Keratinocyte (primary cell): Measurements from ENCODE around the gene APLP2. TPM values are rescaled to one million over a fixed set of nuclear protein-coding genes. Genes with fewer than 3 reads are reported as not detected.

Source experiments
- DNase-seq: peaks from one replicate; pipeline ENCODE4 v3.0.0-alpha.2; 2011; ENCODE audit warnings: low read depth, missing footprints, low spot score
- FAIRE-seq: peaks from 2 replicates; lab custom pipeline; 2011; peaks lifted over from hg19 to GRCh38; lab: Jason Lieb, UNC
- H2AFZ ChIP-seq: 2 replicates; pipeline ENCODE4 v1.6.0; 2012; ENCODE audit warnings: low read length, control low read depth, inconsistent platforms; ENCODE audit not compliant: control insufficient read depth
- H3K27ac ChIP-seq: 2 replicates; pipeline ENCODE4 v1.5.1; 2011; ENCODE audit warnings: low read length; ENCODE audit not compliant: control insufficient read depth, insufficient read depth
- H3K27me3 ChIP-seq: 3 replicates; pipeline ENCODE4 v1.6.0; 2011; ENCODE audit warnings: low read length; ENCODE audit not compliant: control insufficient read depth, insufficient read depth; ENCODE audit errors: extremely low read depth
- H3K36me3 ChIP-seq, 2 experiments: 2 replicates in 1 of 2; 3 replicates in 1 of 2; pipeline ENCODE4 v1.5.1; 2011; ENCODE audit warnings: low read length in 2 of 2, mild to moderate bottlenecking in 1 of 2; ENCODE audit not compliant: control insufficient read depth in 2 of 2, insufficient read depth in 2 of 2; ENCODE audit errors: extremely low read depth in 1 of 2
- H3K4me1 ChIP-seq: 3 replicates; pipeline ENCODE4 v1.5.1; 2011; ENCODE audit warnings: low read length; ENCODE audit not compliant: control insufficient read depth, insufficient read depth; ENCODE audit errors: extremely low read depth
- H3K4me2 ChIP-seq: 3 replicates; pipeline ENCODE4 v1.6.0; 2011; ENCODE audit warnings: low read depth, low read length; ENCODE audit not compliant: control insufficient read depth, insufficient read depth; ENCODE audit errors: extremely low read depth
- H3K4me3 ChIP-seq, 3 experiments: fragments of 200-600 bp in 1 of 3; sonication (generic) in 1 of 3; 2 replicates in 2 of 3; 3 replicates in 1 of 3; pipeline ENCODE4 v1.5.1; 2011 to 2016; ENCODE audit warnings: low read length in 3 of 3, mild to moderate bottlenecking in 3 of 3, control low read depth in 2 of 3, inconsistent platforms in 1 of 3, low read depth in 1 of 3, mixed read lengths in 1 of 3, mixed run types in 1 of 3, moderate library complexity in 1 of 3; ENCODE audit not compliant: control insufficient read depth in 2 of 3, insufficient read depth in 2 of 3; ENCODE audit errors: extremely low read depth in 1 of 3
- H3K79me2 ChIP-seq: 2 replicates; pipeline ENCODE4 v1.6.0; 2012; ENCODE audit warnings: low read length; ENCODE audit not compliant: control insufficient read depth, insufficient read depth
- H3K9ac ChIP-seq: 3 replicates; pipeline ENCODE4 v1.6.0; 2011; ENCODE audit warnings: low read length; ENCODE audit not compliant: control insufficient read depth, insufficient read depth; ENCODE audit errors: extremely low read depth
- H3K9me1 ChIP-seq: 3 replicates; pipeline ENCODE4 v1.6.0; 2011; ENCODE audit warnings: low read length; ENCODE audit not compliant: control insufficient read depth, insufficient read depth; ENCODE audit errors: extremely low read depth
- H3K9me3 ChIP-seq: 2 replicates; pipeline ENCODE4 v1.5.1; 2012; ENCODE audit warnings: low read depth, low read length; ENCODE audit not compliant: control insufficient read depth
- H4K20me1 ChIP-seq: 3 replicates; pipeline ENCODE4 v1.6.0; 2011; ENCODE audit warnings: low read length; ENCODE audit not compliant: control insufficient read depth, insufficient read depth; ENCODE audit errors: extremely low read depth
- EZH2 ChIP-seq: IDR thresholded peaks from one replicate; pipeline ENCODE4 v1.6.1; 2012; ENCODE audit warnings: inconsistent platforms, mild to moderate bottlenecking, low read length, moderate library complexity
- dilution Hi-C: fragments of 300-500 bp; cut with MboI; formaldehyde crosslinking; loops from one replicate; pipeline ENCODE4 v1.7.0; 2020; ENCODE audit warnings: low sequenced_read_pairs; ENCODE audit not compliant: extremely low pct_ligation_motif_present
- polyA plus RNA-seq, 5 experiments: library from polyadenylated mRNA; depleted of rRNA in 3 of 5; stranded (reverse) in 3 of 5; stranded (forward) in 1 of 5; unstranded in 1 of 5; fragments of >200 nt; gene quantifications; 1 replicate in 1 of 5; 2 replicates in 3 of 5; 3 replicates in 1 of 5; pipeline versions ENCODE4 v1.2.1 to v1.2.3, GENCODE V29; 2011 to 2012; ENCODE audit warnings: missing spikeins in 2 of 5, low read depth in 1 of 5, low replicate concordance in 1 of 5
- TF ChIP-seq, protein P1 (sequence below), 3 experiments: IDR thresholded peaks in 1 of 3; conservative IDR thresholded peaks in 1 of 3; optimal IDR thresholded peaks in 1 of 3; 2 replicates in 2 of 3; 3 replicates in 1 of 3; pipeline versions ENCODE3 to v1.5.1; 2011; ENCODE audit warnings: low read length in 3 of 3, mild to moderate bottlenecking in 3 of 3, moderate library complexity in 2 of 3, control low read depth in 1 of 3, inconsistent platforms in 1 of 3; ENCODE audit not compliant: insufficient read depth in 2 of 3; ENCODE audit errors: extremely low read depth in 1 of 3

Gene APLP2
- polyA plus RNA-seq, 1 donor (not counting 4 experiments of a cell fraction or from before 2014, with no cell fraction given): 531 TPM

GRCh38 chr11:130162733-130163132 is 93.0 kb downstream of the APLP2 start:
- DNase-seq (no peak), FAIRE-seq (peak; percentile 89)
- peaks cover 0 to 2% of the 10 kb centered on the region in 2 experiments for H3K36me3 ChIP-seq
- peak overlapping the region; percentile 11 for H3K4me2 ChIP-seq
- H3K9ac ChIP-seq: no peak overlapping the region
- TF ChIP-seq, protein P1, sequence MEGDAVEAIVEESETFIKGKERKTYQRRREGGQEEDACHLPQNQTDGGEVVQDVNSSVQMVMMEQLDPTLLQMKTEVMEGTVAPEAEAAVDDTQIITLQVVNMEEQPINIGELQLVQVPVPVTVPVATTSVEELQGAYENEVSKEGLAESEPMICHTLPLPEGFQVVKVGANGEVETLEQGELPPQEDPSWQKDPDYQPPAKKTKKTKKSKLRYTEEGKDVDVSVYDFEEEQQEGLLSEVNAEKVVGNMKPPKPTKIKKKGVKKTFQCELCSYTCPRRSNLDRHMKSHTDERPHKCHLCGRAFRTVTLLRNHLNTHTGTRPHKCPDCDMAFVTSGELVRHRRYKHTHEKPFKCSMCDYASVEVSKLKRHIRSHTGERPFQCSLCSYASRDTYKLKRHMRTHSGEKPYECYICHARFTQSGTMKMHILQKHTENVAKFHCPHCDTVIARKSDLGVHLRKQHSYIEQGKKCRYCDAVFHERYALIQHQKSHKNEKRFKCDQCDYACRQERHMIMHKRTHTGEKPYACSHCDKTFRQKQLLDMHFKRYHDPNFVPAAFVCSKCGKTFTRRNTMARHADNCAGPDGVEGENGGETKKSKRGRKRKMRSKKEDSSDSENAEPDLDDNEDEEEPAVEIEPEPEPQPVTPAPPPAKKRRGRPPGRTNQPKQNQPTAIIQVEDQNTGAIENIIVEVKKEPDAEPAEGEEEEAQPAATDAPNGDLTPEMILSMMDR (optimal IDR thresholded peaks at IDR 0.05 in 1 of 3, IDR thresholded peaks at IDR 0.05 in 1 of 3, conservative IDR thresholded peaks at IDR 0.05 in 1 of 3; ENCODE audit: extremely low read depth in 1 of 3, insufficient read depth in 2 of 3, low read length in 3 of 3): no peak
- TF ChIP-seq EZH2: no peak
- peaks cover 15% of the 10 kb centered on the region for H3K27me3 ChIP-seq
- dilution Hi-C loops: no loop called here
- no peak overlapping the region for H3K4me3 ChIP-seq
- H3K4me1 ChIP-seq: peaks cover 47% of the 10 kb centered on the region
- H4K20me1 ChIP-seq: peaks cover 13% of the 10 kb centered on the region
- H3K9me1 ChIP-seq: peaks cover 10% of the 10 kb centered on the region
- H3K9me3 ChIP-seq: no peaks in the 10 kb centered on the region
- no peak overlapping the region for H2AFZ ChIP-seq
- H3K79me2 ChIP-seq: peaks cover 59% of the 10 kb centered on the region
- peak overlapping the region; percentile 19 for H3K27ac ChIP-seq

DNA sequence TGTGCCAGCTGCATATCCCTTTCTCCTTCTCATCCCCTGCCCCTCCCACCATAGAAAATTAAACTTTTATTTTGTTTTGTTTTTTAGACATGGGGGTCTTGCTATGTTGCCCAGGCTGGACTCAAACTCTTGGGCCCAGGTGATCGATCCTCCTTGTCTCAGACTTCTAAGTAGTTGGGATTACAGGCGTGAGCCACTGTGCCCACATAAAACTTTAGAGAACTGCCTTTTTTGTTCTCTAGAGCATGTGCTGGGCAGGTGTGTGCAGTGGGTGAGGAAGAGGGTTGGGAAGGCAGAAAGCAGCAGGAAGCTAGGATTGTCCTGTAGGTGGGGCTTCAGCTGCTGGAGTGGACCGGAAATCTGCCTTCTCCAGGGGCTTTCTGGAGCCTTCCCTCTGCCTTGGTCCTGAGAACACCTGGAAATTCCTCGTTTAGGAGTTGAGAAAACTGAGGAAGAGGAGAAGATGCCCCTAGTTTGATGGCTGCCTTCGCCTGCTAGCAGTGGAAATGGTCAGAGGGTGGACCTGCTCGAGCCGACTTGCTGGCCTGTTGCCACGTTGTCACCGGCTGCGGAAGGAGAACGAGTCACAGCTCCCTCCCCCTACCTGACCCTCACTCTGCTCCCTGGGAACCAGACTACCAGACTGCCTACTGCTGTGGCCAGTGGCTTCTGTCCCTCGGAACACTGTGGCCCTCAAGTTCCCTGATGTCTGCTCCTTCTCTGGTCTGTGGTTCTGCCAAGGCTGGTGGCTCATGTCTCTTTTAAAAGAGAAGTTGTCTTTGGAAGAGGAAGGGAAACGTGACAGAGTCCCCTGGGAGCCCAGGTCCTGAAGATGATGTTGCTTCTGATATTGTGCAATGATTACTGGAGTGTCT is 93.9 kb downstream of the APLP2 start:
- Histone ChIP-seq H3K4me3 (no peak overlapping the region), H4K20me1 (peaks cover 16% of the 10 kb centered on the region), H3K9ac (no peak overlapping the region), H3K79me2 (peaks cover 67% of the 10 kb centered on the region), H2AFZ (no peak overlapping the region), H3K9me3 (no peaks in the 10 kb centered on the region), H3K27ac (peak overlapping the region; percentile 19), H3K4me2 (no peak overlapping the region), H3K27me3 (peaks cover 7% of the 10 kb centered on the region), H3K4me1 (peaks cover 56% of the 10 kb centered on the region), H3K9me1 (peaks cover 10% of the 10 kb centered on the region), H3K36me3 (peaks cover 0 to 2% of the 10 kb centered on the region in 2 experiments)
- TF ChIP-seq, protein P1 (optimal IDR thresholded peaks at IDR 0.05 in 1 of 3, IDR thresholded peaks at IDR 0.05 in 1 of 3, conservative IDR thresholded peaks at IDR 0.05 in 1 of 3; ENCODE audit: extremely low read depth in 1 of 3, insufficient read depth in 2 of 3, low read length in 3 of 3): peak in 1 of 3 experiments; percentile 17
- no peak for TF ChIP-seq EZH2
- FAIRE-seq (no peak), DNase-seq (no peak)
- dilution Hi-C loops: no loop called here
